SK-N-SH (cell line): ENCODE results near the gene PTPN20. TPM values are rescaled to one million over a fixed set of nuclear protein-coding genes. Genes with fewer than 3 reads are reported as not detected.

Experiments used
- CTCF ChIA-PET: fragments of 300-600, 350-600 bp; formaldehyde crosslinking; extraction: SDS; loops from one replicate; lab custom pipeline; 2021; lab: Yijun Ruan, JAX
- POLR2A ChIA-PET: fragments of 350-600 bp; sonication (Branson Sonifier 250); formaldehyde crosslinking; extraction: SDS; loops from one replicate; lab custom pipeline; 2020; ENCODE audit warnings: antibody characterized with exemption, inconsistent platforms; lab: Yijun Ruan, JAX
- DNase-seq: peaks from one replicate; pipeline ENCODE4 v3.0.0; 2012
- H2AFZ ChIP-seq: fragments of 200-600 bp; sonication (generic); 2 replicates; pipeline ENCODE4 v1.8.1; 2016; ENCODE audit warnings: antibody characterized with exemption, mild to moderate bottlenecking, low read depth
- H3F3A ChIP-seq: fragments of 200-600 bp; sonication (generic); replicated peaks from 2 replicates; pipeline ENCODE3; 2016; ENCODE audit warnings: antibody characterized with exemption, mild to moderate bottlenecking; ENCODE audit not compliant: insufficient read depth
- H3K27ac ChIP-seq, 2 experiments: fragments of 200-500 bp in 1 of 2; fragments of 200-600 bp in 1 of 2; sonication (Bioruptor generic) in 1 of 2; sonication (generic), shearing (Covaris generic) in 1 of 2; 2 replicates each; pipeline versions ENCODE4 v1.5.1 to v1.6.1; 2014 to 2016; ENCODE audit warnings: low read depth in 2 of 2, inconsistent platforms in 1 of 2, low read length in 1 of 2, mild to moderate bottlenecking in 1 of 2, mixed read lengths in 1 of 2
- H3K27me3 ChIP-seq: fragments of 200-600 bp; sonication (generic), shearing (Covaris generic); 2 replicates; pipeline ENCODE4 v1.6.1; 2016; ENCODE audit warnings: mixed run types; ENCODE audit not compliant: insufficient read depth
- H3K36me3 ChIP-seq, 2 experiments: fragments of 200-500 bp in 1 of 2; fragments of 200-600 bp in 1 of 2; sonication (Bioruptor generic) in 1 of 2; sonication (generic) in 1 of 2; replicated peaks in 1 of 2; 2 replicates each; pipeline versions ENCODE3 to v1.5.1; 2014 to 2016; ENCODE audit warnings: low read length in 1 of 2, mild to moderate bottlenecking in 1 of 2; ENCODE audit not compliant: insufficient read depth in 2 of 2, control insufficient read depth in 1 of 2
- H3K4me1 ChIP-seq, 2 experiments: fragments of 200-500 bp in 1 of 2; fragments of 200-600 bp in 1 of 2; sonication (Bioruptor generic) in 1 of 2; sonication (generic), shearing (Covaris generic) in 1 of 2; 2 replicates each; pipeline versions ENCODE4 v1.5.1 to v1.6.1; 2014 to 2016; ENCODE audit warnings: low read depth in 1 of 2, low read length in 1 of 2, mixed run types in 1 of 2; ENCODE audit not compliant: insufficient read depth in 2 of 2, control insufficient read depth in 1 of 2
- H3K4me2 ChIP-seq: fragments of 200-600 bp; sonication (generic), shearing (Covaris generic); 2 replicates; pipeline ENCODE4 v1.6.1; 2017; ENCODE audit warnings: mixed run types
- H3K4me3 ChIP-seq, 2 experiments: fragments of 200-500 bp in 1 of 2; fragments of 200-600 bp in 1 of 2; sonication (Bioruptor generic) in 1 of 2; sonication (generic), shearing (Covaris generic) in 1 of 2; 2 replicates each; pipeline versions ENCODE4 v1.5.1 to v1.8.1; 2014 to 2016; ENCODE audit warnings: low read depth in 2 of 2, inconsistent platforms in 1 of 2, low read length in 1 of 2, mild to moderate bottlenecking in 1 of 2, mixed read lengths in 1 of 2, moderate library complexity in 1 of 2
- H3K79me2 ChIP-seq: fragments of 200-600 bp; sonication (generic); 2 replicates; pipeline ENCODE4 v1.8.1; 2017; ENCODE audit warnings: mild to moderate bottlenecking; ENCODE audit not compliant: insufficient read depth
- H3K9ac ChIP-seq: fragments of 200-600 bp; sonication (generic); 2 replicates; pipeline ENCODE4 v1.6.1; 2017; ENCODE audit warnings: mixed run types
- H3K9me2 ChIP-seq: fragments of 200-600 bp; sonication (generic); 2 replicates; pipeline ENCODE4 v1.6.1; 2017; ENCODE audit warnings: mixed run types
- H3K9me3 ChIP-seq: fragments of 200-600 bp; sonication (generic); 2 replicates; pipeline ENCODE4 v1.6.1; 2017; ENCODE audit warnings: mixed run types, mild to moderate bottlenecking, moderate library complexity
- H4K20me1 ChIP-seq: fragments of 200-600 bp; sonication (generic); 2 replicates; pipeline ENCODE4 v1.6.1; 2017; ENCODE audit warnings: mild to moderate bottlenecking, mixed run types; ENCODE audit not compliant: insufficient read depth
- CHD2 ChIP-seq: fragments of 150-350 bp; IDR thresholded peaks from 2 replicates; pipeline ENCODE4 v1.6.1; 2018; ENCODE audit warnings: low read length; ENCODE audit not compliant: partially characterized antibody
- CTCF ChIP-seq: fragments of 200-600 bp; sonication (generic); IDR thresholded peaks from 2 replicates; pipeline ENCODE4 v1.6.1; 2017; ENCODE audit warnings: antibody characterized with exemption, mild to moderate bottlenecking, moderate library complexity
- ELF1 ChIP-seq: IDR thresholded peaks from 2 replicates; pipeline ENCODE4 v1.4.0; 2012
- FOSL2 ChIP-seq: IDR thresholded peaks from 2 replicates; pipeline ENCODE4 v1.4.0; 2012; ENCODE audit warnings: low read depth, mild to moderate bottlenecking, moderate library complexity, borderline replicate concordance
- FOXJ3 ChIP-seq: sonication (generic); formaldehyde crosslinking; IDR thresholded peaks from 2 replicates; pipeline ENCODE4 v1.5.1; 2020; ENCODE audit warnings: mild to moderate bottlenecking, missing genetic modification reagents
- FOXM1 ChIP-seq: IDR thresholded peaks from 2 replicates; pipeline ENCODE4 v1.4.0; 2012; ENCODE audit warnings: low read depth, mild to moderate bottlenecking
- GATA2 ChIP-seq: sonication (generic); formaldehyde crosslinking; IDR thresholded peaks from 2 replicates; pipeline ENCODE4 v1.5.0; 2020; ENCODE audit warnings: mild to moderate bottlenecking, missing genetic modification reagents
- PBX3 ChIP-seq: IDR thresholded peaks from 2 replicates; pipeline ENCODE4; 2012
- RCOR1 ChIP-seq: fragments of 150-350 bp; IDR thresholded peaks from 2 replicates; pipeline ENCODE4 v1.6.1; 2017; ENCODE audit warnings: antibody characterized with exemption, low read length
- SIN3A ChIP-seq: IDR thresholded peaks from 2 replicates; pipeline ENCODE4 v1.6.1; 2012; ENCODE audit warnings: low read depth, mild to moderate bottlenecking, low read length, moderate library complexity, borderline replicate concordance
- ZBTB33 ChIP-seq: IDR thresholded peaks from 2 replicates; pipeline ENCODE4 v1.4.0; 2012; ENCODE audit warnings: low read depth, borderline replicate concordance
- WGBS: methylation state at CpG from one replicate; pipeline ENCODE4 v1.1.6; 2017; ENCODE audit warnings: low lambda C conversion rate; 5-methylcytosine and 5-hydroxymethylcytosine counted together
- polyA plus RNA-seq, 3 experiments: library from polyadenylated mRNA; depleted of rRNA; stranded (reverse); fragments of >200 nt; gene quantifications; 2 replicates each; pipeline ENCODE4 v1.2.3, GENCODE V29; 2012

PTPN20 gene
- polyA plus RNA-seq, 1 of the 3 experiments (the other 2 are of a cell fraction) = 0.36 TPM

- Histone ChIP-seq H3K9me3 (no peaks in the 10 kb centered on the region), H3F3A (no peaks in the 10 kb centered on the region), H3K79me2 (no peaks in the 10 kb centered on the region)
- TF ChIP-seq SIN3A (no peak), FOXM1 (no peak), CHD2 (no peak), RCOR1 (no peak), ELF1 (no peak), PBX3 (no peak), ZBTB33 (no peak), FOSL2 (no peak)
- TF ChIP-seq, all 33 proteins: peak for 0
- WGBS = 59% methylated on average over 8 of the region's 8 CpGs
- ChIA-PET CTCF (interaction anchor here (1.2 to 1.3 kb wide), 3 partner anchors 8 to 295 kb away, joined by 3 to 4 read pairs (median 4); no protein-coding TSS in a partner anchor), POLR2A (no interaction called here)
- no peaks in the 10 kb centered on the region for H4K20me1 ChIP-seq
- H3K27ac ChIP-seq = no peak overlapping the region
- no peak for DNase-seq
- H3K4me2 ChIP-seq = no peak overlapping the region
- H3K4me1 ChIP-seq = peaks cover 0 to 5% of the 10 kb centered on the region in 2 experiments; a peak in 1 of 4 replicates
- H3K27me3 ChIP-seq = no peaks in the 10 kb centered on the region
- H3K9me2 ChIP-seq = no peaks in the 10 kb centered on the region
- no peak overlapping the region for H3K4me3 ChIP-seq
- H2AFZ ChIP-seq = no peak overlapping the region
- no peaks in the 10 kb centered on the region for H3K36me3 ChIP-seq
- no peak overlapping the region for H3K9ac ChIP-seq
Observed at GRCh38 chr10:47016564-47016963, 105.3 kb downstream of the PTPN20 start.

GRCh38 chr10:47018026-47018735 lies 107.0 kb downstream of the PTPN20 start:
- Histone ChIP-seq H3K9ac (no peak overlapping the region), H3K4me2 (no peak overlapping the region), H2AFZ (no peak overlapping the region), H3K27me3 (no peaks in the 10 kb centered on the region), H3K9me3 (no peaks in the 10 kb centered on the region), H3K27ac (no peak overlapping the region), H3K9me2 (no peaks in the 10 kb centered on the region), H3F3A (no peaks in the 10 kb centered on the region), H3K4me3 (no peak overlapping the region), H3K4me1 (peaks cover 0 to 14% of the 10 kb centered on the region in 2 experiments; a peak in 1 of 4 replicates), H3K36me3 (no peaks in the 10 kb centered on the region), H4K20me1 (no peaks in the 10 kb centered on the region), H3K79me2 (no peaks in the 10 kb centered on the region)
- ChIA-PET CTCF (interaction anchor here (1.3 to 5.9 kb wide), 2 partner anchors 291 to 294 kb away, joined by 3 to 42 read pairs; no protein-coding TSS in a partner anchor), POLR2A (no interaction called here)
- WGBS = 38% methylated on average over 2 of the region's 2 CpGs
- TF ChIP-seq CTCF (no peak), GATA2 (CRISPR knock-in tag) (no peak), FOXJ3 (CRISPR knock-in tag) (no peak), ELF1 (no peak), RCOR1 (no peak)
- no peak for DNase-seq
